ENCODE measurements around the gene CUBN. TPM values are rescaled to one million over a fixed set of nuclear protein-coding genes. Genes with fewer than 3 reads are reported as not detected.

The CUBN gene
- total RNA-seq, 1 donor from 2014 or later, result 1.5 TPM

DNA sequence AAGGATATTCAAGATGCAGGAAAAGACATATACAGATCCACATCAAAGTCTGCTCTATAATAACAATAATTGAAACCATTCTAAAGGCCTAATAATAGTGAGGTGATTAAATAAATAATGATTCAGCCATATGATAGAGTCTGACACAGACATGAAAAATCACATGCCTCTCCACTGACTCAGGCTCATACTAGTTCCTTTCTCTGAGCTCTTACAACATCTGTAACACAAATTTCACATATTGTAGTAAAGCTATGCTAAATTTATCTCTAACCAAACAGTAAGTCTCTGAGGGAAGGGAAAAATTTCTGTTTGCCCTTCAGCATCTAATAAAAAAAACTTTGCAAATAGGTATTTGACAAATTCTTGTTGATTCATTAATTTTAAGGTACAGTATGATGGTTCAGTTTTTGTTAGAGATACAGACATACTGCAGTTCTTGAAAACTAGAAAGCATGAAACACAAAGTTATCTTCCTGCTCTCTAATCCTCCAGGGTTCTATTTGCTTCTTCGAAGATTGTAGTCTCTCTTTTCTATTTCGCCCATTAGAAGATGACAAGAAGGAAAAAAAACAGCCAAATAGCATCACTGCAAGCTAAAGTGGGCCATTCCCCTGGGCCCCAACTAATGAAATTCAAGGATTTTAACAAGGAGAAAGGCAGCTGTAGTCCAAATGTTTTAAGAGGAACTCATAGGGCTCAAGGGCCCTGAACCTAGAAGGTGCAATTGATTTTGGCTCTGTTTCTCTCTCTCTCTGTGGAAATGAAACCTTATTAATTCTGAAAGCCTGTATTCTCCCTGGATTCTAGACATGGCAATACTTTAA, 53.9 kb downstream of the CUBN start:
- DNase-seq (ENCODE audit: low spot score, unreplicated experiment), result no peak

DNA sequence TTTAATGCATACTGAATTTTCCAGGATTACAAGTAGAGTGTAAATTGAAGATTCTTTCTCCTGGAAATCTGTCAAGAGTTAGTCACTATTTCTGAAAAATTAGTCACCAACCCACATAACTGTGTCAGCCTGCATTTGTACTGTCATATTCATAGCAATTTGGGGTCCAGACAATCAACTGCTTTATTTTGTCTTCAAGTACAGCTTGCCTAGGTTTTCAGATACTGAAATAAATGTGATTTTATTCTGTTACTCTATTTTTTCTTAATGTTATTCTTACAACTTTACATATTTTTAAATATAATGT, 55.1 kb downstream of the CUBN start:
- no peak overlapping the region for H3K4me3 Mint-ChIP-seq (ENCODE audit: low read depth)
- no peak for DNase-seq (ENCODE audit: low spot score, unreplicated experiment)
- no peaks in the 10 kb centered on the region for H3K4me1 Mint-ChIP-seq (ENCODE audit: low read depth)
- no peak overlapping the region for H3K27ac Mint-ChIP-seq
- no peaks in the 10 kb centered on the region for H3K9me3 Mint-ChIP-seq (ENCODE audit: low read depth)
- TF ChIP-seq, protein P1, sequence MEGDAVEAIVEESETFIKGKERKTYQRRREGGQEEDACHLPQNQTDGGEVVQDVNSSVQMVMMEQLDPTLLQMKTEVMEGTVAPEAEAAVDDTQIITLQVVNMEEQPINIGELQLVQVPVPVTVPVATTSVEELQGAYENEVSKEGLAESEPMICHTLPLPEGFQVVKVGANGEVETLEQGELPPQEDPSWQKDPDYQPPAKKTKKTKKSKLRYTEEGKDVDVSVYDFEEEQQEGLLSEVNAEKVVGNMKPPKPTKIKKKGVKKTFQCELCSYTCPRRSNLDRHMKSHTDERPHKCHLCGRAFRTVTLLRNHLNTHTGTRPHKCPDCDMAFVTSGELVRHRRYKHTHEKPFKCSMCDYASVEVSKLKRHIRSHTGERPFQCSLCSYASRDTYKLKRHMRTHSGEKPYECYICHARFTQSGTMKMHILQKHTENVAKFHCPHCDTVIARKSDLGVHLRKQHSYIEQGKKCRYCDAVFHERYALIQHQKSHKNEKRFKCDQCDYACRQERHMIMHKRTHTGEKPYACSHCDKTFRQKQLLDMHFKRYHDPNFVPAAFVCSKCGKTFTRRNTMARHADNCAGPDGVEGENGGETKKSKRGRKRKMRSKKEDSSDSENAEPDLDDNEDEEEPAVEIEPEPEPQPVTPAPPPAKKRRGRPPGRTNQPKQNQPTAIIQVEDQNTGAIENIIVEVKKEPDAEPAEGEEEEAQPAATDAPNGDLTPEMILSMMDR (IDR thresholded peaks at IDR 0.05; ENCODE audit: unreplicated experiment), result no peak
- no peaks in the 10 kb centered on the region for H3K36me3 Mint-ChIP-seq (ENCODE audit: insufficient read depth)
- H3K27me3 Mint-ChIP-seq, result peaks cover under 1% of the 10 kb centered on the region

More for the DNA sequence above, 53.9 kb downstream of the CUBN start:
- Mint-ChIP-seq H3K36me3 (ENCODE audit: insufficient read depth) (no peaks in the 10 kb centered on the region), H3K9me3 (ENCODE audit: low read depth) (no peaks in the 10 kb centered on the region), H3K27ac (no peak overlapping the region), H3K4me1 (ENCODE audit: low read depth) (no peaks in the 10 kb centered on the region), H3K4me3 (ENCODE audit: low read depth) (no peak overlapping the region), H3K27me3 (peaks cover 3% of the 10 kb centered on the region)
- TF ChIP-seq, protein P1 (IDR thresholded peaks at IDR 0.05; ENCODE audit: unreplicated experiment), result no peak

DNA sequence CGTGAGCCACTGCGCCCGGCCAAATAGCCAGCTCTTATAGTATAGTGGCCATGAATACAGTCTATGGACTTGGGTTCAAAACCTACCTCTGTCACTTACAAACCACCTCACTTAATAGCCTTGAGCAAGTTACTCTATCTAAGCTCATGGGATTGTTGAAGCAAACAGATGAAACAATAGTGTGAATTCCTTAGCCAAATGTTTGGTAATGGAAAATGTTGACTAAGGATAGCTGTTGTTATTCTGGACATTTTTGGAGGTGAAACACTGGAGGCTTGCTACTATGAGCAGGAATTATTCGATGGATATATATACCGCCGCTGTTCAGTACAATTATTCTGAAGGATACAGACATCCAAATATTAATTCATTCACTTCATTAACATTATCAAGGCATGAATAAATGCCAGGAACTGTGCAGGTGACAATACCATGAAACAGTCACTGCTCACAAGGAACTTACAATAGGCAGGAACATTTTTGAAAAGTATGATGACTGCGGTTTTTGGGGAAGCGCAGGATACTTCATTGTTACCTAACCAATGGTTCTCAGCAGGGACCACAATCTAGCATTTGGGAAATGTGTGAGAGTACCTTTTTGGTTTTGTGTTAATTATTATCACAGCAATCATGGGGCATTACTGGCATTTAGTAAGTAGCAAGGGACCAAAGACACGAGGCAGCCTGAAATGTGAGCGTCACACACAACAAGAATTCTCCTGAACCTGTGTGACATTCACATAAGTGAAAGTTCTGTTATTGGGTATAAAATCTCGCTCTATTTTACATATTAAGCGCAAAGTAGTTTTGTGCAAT, 55.7 kb downstream of the CUBN start:
- TF ChIP-seq, protein P1 (IDR thresholded peaks at IDR 0.05; ENCODE audit: unreplicated experiment), result no peak
- Mint-ChIP-seq H3K36me3 (ENCODE audit: insufficient read depth) (no peaks in the 10 kb centered on the region), H3K27ac (no peak overlapping the region), H3K4me1 (ENCODE audit: low read depth) (no peaks in the 10 kb centered on the region), H3K9me3 (ENCODE audit: low read depth) (no peaks in the 10 kb centered on the region), H3K4me3 (ENCODE audit: low read depth) (no peak overlapping the region), H3K27me3 (no peaks in the 10 kb centered on the region)
- DNase-seq (ENCODE audit: low spot score, unreplicated experiment), result no peak

DNA sequence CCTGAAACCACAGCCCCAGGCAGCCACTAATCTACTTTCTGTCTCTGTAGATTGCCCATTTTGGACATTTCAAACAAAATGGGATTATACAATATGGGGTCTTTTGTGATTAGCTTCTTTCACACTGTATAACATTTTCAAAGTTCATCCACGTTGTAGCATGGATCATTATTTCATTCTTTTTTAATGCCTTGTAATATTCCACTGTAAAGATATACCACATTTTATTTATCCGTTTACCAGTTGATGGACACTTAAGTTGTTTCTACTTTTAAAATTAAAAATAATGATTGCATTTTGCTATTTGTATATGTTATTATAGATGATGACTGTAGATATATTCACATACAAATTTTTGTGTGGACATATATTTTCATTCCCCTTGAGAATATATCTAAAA, 60.7 kb downstream of the CUBN start:
- H3K27ac Mint-ChIP-seq, result no peak overlapping the region
- H3K4me3 Mint-ChIP-seq (ENCODE audit: low read depth), result no peak overlapping the region
- H3K9me3 Mint-ChIP-seq (ENCODE audit: low read depth), result no peaks in the 10 kb centered on the region
- no peaks in the 10 kb centered on the region for H3K27me3 Mint-ChIP-seq
- peaks cover 2% of the 10 kb centered on the region for H3K4me1 Mint-ChIP-seq (ENCODE audit: low read depth)
- TF ChIP-seq, protein P1 (IDR thresholded peaks at IDR 0.05; ENCODE audit: unreplicated experiment), result no peak
- DNase-seq (ENCODE audit: low spot score, unreplicated experiment), result no peak
- no peaks in the 10 kb centered on the region for H3K36me3 Mint-ChIP-seq (ENCODE audit: insufficient read depth)

DNA sequence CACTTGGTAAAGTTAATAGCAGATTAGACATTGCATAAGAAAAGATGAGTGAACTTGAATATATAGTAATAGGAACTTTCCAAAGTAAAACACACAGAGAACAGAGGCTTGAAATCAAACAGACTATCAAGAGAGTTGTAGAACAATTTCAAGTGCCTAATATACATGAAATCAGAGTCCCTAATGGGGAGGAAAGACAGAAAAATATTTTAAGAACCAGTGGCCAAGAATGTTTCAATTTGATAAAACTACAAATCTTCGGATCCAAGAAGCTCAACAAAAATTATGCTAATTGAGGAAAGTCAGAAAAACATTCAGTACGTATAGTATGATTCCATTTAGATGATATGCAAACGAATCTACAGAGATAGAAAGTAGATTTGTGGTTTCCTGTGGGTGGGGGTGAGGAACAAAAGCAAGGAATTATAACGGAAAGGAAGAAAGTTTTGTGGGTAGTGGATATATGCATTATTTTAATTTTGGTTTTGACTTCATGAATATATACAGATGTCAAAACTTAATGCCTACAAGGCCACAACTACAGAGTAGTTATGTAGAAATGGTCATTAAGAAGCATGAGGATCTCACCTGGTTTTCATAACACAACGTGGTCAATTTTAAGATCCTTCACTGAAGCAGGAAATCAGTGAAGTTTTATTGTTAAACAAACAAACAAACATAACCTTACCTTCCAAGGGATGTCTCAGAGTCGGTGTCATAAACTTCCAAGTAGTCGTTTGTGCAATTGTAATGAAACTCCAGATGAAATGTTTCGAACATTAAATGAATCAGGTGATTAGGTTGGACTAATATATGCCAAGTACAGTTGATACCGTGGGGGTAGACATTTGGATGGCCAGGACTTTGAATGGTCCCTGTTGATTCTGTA, 62.0 kb downstream of the CUBN start:
- Mint-ChIP-seq H3K27ac (no peak overlapping the region), H3K9me3 (ENCODE audit: low read depth) (no peaks in the 10 kb centered on the region), H3K4me1 (ENCODE audit: low read depth) (peaks cover 14% of the 10 kb centered on the region), H3K4me3 (ENCODE audit: low read depth) (no peak overlapping the region), H3K36me3 (ENCODE audit: insufficient read depth) (no peaks in the 10 kb centered on the region), H3K27me3 (no peaks in the 10 kb centered on the region)
- TF ChIP-seq, protein P1 (IDR thresholded peaks at IDR 0.05; ENCODE audit: unreplicated experiment), result no peak
- no peak for DNase-seq (ENCODE audit: low spot score, unreplicated experiment)
